ENCODE data around the gene AKR1A1.
"Not testable (repeated sequence)": the region's sequence is repeated elsewhere in the genome, so short reads cannot be mapped to it uniquely, and the experiment has no call there.

AKR1A1 gene

DNA sequence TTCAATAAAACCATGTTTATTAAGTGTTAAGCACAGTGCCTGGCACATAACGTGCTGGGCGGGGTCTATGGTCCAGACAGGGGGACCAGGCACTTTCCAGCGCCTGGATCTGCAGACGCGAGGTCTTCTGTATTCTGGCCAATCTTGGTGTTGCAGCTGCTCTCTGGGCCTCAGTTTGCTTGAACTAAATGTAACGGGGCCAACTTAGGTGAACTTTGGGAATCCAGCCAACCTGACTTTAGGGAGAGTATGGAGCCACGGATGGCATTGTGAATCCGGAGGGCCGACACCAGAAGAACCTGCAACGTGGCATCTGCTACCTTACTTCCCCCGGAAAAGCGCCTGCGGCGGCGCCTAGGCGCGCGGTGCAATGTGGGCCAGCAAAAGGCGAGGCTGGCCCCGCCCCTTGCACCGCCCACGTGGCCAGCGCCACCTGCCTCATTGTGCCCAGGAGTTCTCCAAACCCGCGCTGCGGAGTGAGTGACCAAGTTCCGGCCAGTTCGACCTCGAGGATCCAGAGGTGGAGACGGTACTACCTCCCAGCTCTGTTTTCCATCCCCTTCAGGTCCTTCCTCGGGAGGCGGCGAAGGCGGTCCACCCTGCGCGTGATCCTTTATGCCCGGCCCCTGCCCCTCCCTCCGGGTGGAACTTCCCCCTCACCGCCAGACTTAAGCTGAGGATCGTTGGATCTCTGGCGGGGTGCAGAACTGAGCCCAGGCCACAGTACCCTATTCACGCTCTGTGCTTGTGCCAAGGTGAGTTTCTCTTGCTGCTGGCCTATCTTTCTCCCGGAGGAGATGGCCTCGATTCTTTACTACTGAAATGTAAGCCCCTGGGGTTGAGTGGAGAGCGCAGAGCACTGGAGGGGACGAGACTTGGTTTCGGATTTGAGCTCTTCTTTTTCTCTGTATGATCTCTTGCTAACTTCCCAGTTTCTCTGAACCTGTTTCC, at the start of gene AKR1A1:
Gene AKR1A1 (plus strand): TSS at position 426 of the 951 bp plus-strand sequence. CDS start 10,969 bp downstream, outside the sequence.
- peak; percentile 94 for DNase-seq

DNA sequence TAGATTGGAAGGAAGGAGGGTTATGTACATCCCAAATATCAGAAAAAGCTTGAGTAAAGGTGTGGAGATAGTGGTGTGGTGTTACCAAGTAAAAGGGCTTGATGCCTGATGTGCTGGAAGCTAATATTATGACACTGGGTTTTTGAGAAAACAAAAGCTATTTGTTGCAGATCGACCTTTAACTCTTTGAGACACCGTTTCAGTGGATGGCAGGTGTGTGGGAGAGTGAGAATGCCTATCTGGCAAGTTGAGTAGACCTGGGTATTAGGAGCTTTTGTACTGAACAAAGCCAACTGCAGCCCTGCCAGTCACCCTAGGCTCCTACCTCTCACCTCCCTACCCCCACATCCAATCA, 49.1 kb upstream of the AKR1A1 start:
- DNase-seq: no peak

DNA sequence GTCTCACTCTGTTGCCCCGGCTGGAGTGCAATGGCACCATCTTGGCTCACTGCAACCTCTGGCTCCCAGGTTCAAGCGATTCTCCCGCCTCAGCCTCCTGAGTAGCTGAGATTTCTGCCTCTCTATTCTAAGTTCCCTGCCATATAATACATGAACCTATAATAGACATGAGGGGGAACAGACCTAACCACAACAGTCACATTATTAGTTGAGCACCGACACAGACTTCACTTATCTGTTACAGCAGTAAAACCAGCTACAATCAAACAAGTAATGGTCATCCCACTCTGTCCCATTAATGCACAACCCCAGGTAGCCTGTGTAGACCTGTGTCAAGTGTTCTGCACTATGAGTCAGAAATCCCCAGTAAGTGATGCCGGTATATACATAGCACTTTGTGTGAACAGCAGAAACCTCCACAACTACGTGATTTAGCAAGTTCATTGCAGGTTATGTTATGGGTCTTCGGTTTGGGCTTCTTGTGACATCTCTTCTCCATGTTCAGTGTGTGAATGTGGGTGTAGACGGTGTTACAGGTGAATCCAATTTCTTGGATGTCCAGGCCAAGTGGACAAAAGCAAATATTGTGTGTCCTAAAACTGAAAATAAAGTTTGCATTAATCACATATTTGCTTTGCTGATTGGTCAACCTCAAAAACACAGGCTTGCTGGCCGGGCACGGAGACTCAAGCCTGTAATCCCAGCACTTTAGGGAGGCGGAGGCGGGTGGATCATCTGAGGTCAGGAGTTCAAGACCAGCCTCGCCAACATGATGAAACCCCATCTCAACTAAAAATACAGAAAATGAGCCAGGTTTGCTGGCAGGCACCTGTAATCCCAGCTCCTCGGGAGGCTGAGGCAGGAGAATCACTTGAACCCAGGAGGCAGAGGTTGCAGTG, 46.9 kb upstream of the AKR1A1 start:
- DNase-seq: no peak

DNA sequence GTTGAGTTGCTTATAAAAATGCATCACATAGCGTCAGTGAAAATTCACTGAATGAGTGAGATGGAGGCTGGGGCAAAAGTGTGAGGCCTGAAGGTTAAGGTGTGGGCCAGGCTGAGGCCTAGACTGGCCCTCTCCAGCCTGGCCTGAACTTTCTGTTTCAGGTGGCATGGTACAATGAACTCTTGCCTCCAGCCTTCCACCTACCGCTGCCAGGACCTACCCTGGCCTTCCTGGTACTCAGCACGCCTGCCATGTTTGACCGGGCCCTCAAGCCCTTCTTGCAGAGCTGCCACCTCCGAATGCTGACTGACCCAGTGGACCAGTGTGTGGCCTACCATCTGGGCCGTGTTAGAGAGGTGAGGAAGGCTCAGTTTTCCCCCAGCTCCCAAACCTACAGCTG, 43.4 kb upstream of the AKR1A1 start:
- no peak for DNase-seq

DNA sequence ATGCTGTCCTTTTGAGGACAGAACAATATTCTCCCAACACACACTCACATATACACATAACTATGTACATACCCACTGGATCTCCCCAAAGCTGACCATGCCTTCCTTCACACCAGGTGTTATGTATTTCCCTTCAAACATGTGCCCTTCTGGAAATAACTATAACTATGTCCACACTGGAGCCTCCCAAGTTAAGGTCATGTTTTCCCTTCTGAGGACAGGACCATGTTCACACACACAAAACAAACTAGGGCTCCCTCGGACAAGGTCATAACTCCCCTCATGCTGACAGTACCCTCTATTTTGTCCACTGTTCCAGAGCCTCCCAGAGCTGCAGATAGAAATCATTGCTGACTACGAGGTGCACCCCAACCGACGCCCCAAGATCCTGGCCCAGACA, 42.7 kb upstream of the AKR1A1 start:
- DNase-seq: no peak

DNA sequence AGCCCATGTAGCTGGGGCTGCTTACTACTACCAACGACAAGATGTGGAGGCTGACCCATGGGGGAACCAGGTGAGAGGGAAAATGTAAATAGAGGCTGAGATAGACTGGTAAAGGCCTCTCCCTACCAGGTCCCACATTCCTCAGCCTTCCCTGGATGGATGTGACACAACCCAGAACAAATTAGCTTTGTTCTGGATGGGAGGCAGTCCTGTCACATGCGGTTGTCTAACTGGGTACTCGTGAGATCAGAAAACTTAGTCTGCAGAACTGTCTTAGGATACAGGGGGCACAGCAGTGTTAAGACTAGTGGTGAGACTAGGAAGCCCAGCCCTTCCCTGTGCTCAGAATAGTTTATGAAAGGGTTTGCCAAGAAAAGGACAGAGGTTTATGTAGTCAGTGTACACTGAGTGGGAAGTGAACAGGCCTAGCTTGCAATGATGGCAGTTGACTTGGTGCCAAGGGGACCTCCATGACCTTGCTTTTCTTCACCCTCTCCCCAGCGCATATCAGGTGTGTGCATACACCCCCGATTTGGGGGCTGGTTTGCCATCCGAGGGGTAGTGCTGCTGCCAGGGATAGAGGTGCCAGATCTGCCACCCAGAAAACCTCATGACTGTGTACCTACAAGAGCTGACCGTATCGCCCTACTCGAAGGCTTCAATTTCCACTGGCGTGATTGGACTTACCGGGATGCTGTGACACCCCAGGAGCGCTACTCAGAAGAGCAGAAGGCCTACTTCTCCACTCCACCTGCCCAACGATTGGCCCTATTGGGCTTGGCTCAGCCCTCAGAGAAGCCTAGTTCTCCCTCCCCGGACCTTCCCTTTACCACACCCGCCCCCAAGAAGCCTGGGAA, 42.1 kb upstream of the AKR1A1 start:
- DNase-seq: no peak

DNA sequence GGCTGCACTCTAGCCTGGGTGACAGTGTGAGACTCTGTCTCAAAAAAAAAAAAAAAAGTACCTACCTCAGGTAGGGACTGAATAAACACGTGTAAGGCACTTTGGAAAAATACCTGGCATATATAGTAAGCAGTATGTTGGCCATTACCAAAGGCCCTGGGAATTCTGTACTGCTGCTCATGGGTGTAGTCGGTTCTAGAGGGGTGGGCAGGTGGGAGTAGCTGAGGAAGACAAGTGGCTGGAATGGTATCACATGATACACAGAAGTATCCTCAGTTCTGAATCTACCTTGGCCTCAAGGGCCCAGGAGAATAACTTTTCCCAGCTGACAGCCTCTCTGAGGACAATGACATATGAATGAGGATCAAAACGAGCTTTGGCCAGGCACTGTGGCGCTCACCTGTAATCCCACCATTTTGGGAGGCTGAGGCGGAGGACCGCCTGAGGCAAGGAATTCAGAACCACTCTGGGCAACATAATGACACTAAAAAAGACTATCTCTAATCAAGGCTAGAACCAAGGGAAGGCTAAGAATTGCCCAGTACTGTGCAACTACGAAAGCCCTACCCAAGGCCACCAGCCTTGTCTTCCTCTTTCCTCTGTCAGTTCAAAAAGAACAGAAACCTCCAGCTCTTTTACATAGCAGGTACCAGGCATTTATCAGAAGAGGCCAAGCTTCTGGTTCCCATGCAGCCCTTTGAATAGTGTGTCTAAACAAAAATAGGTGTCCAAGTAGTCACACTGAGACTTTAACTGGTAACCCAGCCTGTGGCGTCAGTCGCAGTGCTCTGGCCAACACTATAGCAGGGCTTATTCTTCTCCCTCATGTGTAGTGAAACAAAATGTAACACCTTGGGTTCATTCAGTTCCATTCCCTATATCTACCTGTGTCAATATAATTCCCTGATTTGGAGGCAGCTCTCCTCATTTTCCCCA, 40.3 kb upstream of the AKR1A1 start:
- DNase-seq: no peak

DNA sequence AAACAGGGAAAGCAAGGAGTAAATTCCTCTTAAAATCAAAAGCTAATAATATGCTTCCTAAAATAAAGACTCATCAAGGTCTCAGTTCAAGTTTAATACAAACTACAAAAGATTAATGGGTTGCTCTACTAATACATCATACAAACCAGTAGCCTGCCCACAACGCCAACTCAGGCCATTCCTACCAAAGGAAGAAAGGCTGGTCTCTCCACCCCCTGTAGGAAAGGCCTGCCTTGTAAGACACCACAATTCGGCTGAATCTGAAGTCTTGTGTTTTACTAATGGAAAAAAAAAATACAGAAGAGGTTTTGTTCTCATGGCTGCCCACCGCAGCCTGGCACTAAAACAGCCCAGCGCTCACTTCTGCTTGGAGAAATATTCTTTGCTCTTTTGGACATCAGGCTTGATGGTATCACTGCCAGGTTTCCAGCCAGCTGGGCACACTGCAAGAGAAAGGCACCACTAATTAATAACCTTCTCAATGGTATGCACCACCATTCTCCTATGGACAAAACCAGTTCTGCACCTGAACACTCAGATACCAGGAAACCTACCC, 39.6 kb upstream of the AKR1A1 start:
- no peak for DNase-seq

DNA sequence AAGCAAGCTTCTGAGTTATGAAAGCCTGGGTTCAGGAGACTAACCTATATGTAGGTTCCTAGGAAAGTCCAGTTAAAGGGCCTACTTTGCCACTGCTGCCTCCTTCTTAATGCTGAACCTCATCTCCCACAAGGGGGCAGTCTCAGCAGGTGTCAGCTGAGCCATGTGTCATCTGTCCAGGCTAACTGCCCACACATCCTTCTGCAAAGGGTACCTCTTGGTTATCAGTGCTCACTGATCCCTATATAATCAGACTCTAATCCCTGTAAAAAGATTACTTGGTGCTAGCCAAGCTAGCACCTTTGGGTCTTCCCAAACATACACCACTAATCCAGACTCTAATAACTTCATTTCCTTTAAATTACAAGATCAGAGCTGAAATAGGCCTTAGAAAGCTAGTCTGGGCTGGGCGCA, 38.0 kb upstream of the AKR1A1 start:
- no peak for DNase-seq

DNA sequence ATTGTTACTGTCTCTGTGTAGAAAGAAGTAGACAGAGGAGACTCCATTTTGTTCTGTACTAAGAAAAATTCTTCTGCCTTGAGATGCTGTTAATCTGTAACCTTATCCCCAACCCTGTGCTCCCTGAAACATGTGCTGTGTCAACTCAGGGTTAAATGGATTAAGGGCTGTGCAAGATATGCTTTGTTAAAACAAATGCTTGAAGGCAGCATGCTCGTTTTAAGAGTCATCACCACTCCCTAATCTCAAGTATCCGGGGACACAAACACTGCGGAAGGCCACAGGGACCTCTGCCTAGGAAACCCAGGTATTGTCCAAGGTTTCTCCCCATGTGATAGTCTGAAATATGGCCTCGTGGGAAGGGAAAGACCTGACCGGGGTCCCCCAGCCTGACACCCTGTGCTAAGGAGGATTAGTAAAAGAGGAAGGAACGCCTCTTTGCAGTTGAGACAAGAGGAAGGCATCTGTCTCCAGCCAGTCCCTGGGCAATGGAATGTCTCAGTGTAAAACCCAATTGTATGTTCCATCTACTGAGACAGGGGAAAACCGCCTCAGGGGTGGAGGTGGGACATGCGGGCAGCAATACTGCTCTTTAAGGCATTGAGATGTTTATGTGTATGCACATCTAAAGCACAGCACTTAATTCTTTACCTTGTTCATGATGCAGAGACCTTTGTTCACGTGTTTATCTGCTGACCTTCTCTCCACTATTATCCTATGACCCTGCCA, 36.9 kb upstream of the AKR1A1 start:
- DNase-seq: not testable (repeated sequence)

DNA sequence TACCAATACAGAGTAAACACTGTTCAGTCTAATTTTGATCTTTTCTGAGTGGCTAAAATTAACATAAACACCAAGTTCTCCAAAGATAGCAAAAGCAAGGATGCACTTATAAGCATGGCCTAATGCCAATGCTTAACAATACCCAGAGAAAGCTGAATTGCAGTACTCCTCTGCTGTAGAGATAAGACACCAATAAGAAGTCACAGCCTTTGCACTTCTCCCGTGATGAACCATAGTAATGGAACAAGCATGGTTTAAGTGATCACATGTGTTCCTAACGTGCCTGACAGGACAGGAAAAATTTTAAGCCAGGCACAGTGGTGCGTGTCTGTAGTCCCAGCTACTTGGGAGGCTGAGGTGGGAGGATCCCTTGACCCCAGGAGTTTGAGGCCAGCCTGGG, 34.6 kb upstream of the AKR1A1 start:
- DNase-seq: no peak

DNA sequence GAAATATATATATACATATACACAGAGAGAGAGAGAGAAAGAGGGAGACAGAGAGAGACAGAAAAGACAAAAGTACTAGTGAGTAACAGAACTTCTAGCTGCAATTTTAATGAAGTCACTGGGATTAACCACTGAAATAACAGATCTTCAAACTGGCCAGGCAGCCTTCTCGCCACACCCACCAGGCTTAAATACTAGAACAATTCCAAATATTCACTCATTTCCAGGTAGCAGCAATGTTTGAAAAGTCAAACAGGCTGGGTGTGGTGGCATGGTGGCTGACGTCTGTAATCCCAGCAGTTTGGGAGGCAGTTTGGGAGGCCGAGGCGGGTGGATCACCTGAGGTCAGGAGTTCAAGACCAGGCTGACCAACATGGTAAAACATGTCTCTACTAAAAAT, 34.2 kb upstream of the AKR1A1 start:
- DNase-seq: no peak

DNA sequence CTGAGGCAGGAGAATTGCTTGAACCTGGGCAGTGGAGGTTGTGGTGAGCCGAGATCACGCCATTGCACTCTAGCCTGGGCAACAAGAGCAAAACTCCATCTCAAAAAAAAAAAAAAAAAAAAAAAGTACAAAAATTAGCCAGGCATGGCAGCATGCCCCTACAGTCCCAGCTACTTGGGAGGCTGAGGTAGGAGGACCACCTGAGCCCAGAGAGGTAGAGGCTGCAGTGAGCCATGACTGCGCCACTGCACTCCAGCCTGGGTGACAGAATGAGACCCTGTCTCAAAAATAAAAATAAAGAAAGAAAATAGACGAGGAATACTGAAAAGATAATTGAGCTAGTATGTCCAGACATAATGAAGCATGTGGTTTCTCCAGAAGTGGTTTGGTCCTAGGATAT, 32.3 kb upstream of the AKR1A1 start:
- DNase-seq: not testable (repeated sequence)

DNA sequence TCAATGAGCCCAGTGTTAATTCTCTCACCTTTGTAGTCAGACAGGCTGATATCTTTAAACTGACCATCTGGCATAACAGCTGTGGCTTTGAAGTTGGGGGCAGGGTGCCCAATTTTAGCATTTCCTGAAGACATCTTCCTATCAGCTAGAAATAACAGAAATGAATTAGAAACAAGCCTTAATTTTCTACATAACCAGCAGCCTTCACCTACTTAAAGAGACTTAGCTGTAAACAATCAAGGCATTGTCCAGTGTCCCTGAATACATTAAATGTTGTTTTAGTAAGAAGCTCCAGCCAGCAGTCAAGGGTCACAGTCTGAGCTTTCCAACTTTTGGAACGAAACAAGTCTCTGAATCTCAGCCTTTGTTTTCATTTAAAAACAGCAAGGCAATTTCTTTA, 31.7 kb upstream of the AKR1A1 start:
- DNase-seq: no peak

DNA sequence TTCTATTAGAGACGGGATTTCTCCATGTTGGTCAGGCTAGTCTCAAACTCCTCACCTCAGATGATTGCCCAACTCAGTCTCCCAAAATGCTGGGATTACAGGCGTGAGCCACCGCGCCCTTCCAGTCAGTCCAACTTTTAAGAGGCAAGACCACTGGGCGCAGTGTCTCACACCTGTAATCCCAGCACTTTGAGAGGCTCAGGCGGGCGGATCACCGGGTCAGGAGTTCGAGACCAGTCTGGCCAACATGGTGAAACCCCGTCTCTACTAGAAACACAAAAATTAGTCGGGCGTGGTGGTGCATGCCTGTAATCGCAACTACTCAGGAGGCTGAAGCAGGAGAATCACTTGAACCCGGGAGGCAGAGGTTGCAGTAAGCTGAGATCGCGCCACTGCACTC, 30.9 kb upstream of the AKR1A1 start:
- not testable (repeated sequence) for DNase-seq

DNA sequence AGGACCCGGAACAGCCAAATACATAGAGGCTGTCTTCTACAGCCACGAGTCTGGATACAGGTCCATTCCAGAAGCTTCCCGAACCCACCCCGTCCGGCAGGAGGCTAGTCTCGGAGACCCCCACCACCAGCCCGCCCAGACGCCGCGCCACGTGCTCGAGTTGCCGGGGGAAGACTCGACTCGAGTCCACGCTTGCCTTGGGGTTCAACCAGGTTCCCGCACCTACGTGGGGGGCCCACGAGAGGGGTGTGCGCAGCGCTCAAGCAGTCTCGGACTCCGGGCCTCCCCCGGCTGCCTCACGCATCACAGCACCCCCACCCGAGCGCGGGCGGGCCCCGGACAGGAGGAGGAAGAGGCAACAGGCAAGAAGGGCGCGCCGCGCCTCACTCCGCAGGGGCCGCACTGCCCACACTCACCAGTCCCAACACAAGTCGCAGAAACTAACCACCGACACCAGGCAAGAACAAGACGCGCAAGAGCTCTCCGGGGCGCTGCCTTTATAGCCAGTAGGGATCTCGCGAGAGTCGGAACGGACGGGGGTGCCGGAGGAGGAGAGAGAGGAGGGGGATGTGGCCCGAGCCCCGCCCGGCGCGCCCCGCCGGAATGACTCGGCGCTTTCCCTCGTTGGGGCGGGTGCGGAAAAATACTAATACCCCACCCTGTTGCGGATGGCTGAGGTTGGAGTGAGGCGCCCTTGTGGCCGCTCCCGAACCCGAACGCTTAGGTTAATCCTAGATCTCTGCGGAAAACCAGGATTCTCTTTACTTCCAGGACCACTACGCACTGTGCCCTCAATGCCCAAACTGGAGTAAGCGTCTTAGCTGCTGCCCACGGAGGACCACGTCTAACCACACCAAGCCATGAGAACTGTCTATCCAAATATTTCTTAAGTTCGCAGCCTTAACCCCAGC, 29.0 kb upstream of the AKR1A1 start, which contains the start of gene PRDX1:
Gene PRDX1 (minus strand): TSS at position 472 of the 911 bp plus-strand sequence. CDS start 2,841 bp downstream, outside the sequence.
- DNase-seq: peak; percentile 94

DNA sequence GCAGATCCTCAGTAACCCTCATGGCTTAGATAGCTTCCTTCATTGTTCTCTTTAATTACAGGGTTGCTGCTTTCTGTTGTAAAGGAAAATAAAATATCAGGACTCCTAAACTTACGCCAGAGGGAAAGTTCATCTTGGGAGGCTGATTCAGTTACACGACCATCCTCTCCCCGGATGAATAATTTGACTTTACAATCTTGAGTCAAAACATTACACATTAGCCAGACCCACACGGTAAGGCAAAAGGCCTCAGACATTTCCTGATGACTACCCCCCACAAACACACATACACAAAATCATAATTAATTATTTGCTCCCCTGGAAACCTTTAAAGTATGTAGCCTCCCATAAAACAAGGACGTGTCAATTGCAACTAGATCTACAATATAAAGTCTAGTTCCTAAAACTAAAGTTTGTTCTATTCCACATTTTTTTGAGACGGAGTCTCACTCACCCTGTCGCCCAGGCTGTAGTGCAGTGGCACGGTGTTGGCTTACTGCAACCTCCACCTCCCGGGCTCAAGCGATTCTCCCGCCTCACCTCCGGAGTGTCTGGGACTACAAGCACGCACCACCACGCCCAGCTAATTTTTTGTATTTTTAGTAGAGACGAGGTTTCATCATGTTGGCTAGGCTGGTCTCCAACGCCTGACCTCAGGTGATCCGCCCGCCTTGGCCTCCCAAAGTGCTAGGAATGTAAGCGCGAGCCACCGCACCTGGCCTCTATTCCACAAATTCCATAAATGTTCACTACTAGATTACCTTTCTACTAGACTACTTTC, 28.1 kb upstream of the AKR1A1 start:
- DNase-seq: no peak

DNA sequence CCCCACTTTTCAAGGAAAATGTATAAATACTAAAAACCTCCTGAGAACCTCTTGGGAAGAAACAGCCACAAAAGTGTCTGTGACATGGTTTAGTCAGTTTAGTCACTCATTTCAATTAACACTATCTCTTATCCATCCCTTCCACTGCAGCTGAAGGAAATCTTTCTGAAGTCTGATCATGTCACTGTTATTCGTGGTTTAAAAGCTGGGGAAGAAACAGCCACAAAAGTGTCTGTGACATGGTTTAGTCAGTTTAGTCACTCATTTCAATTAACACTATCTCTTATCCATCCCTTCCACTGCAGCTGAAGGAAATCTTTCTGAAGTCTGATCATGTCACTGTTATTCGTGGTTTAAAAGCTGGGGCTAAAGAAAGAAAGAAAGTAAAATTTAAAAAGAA, 27.1 kb upstream of the AKR1A1 start:
- not testable (repeated sequence) for DNase-seq
